HL-60 (cell line): ENCODE measurements around the gene CYB5RL.

Experiments used
- DNase-seq, 2 experiments: peaks; one replicate each; pipeline ENCODE4 v3.0.0-alpha.2; 2010 to 2020; ENCODE audit warnings: low read depth in 1 of 2, low spot score in 1 of 2
- H3K27ac ChIP-seq: fragments of 250-450 bp; sonication (Bioruptor Pico); replicated peaks from 2 replicates; pipeline ENCODE4 v1.5.1; 2020; ENCODE audit warnings: mild to moderate bottlenecking, moderate library complexity
- H3K27me3 ChIP-seq: fragments of 250-450 bp; sonication (Bioruptor Pico); 2 replicates; pipeline ENCODE4 v1.5.1; 2021; ENCODE audit warnings: mild to moderate bottlenecking, moderate library complexity; ENCODE audit not compliant: insufficient read depth, poor library complexity, severe bottlenecking
- H3K4me3 ChIP-seq: replicated peaks from 2 replicates; pipeline ENCODE4 v1.5.1; 2011; ENCODE audit warnings: mild to moderate bottlenecking, control low read depth, low read length; ENCODE audit not compliant: insufficient read depth
- CTCF ChIP-seq: IDR thresholded peaks from one replicate; pipeline ENCODE4 v1.5.1; 2011; ENCODE audit warnings: low read length, control low read depth, inconsistent platforms; ENCODE audit not compliant: insufficient read depth
- GABPA ChIP-seq: IDR thresholded peaks from 2 replicates; pipeline ENCODE4 v1.6.1; 2012; ENCODE audit warnings: low read depth
- POLR2AphosphoS5 ChIP-seq: IDR thresholded peaks from 2 replicates; pipeline ENCODE4 v1.6.1; 2012; ENCODE audit warnings: low read depth
- SPI1 ChIP-seq: IDR thresholded peaks from 2 replicates; pipeline ENCODE4 v1.6.1; 2012; ENCODE audit warnings: low read depth, mild to moderate bottlenecking, borderline replicate concordance
- TF ChIP-seq, protein P1 (sequence below): IDR thresholded peaks from 2 replicates; pipeline ENCODE4 v1.6.1; 2012; ENCODE audit warnings: low read depth; ENCODE audit not compliant: insufficient replicate concordance

The CYB5RL gene

DNA sequence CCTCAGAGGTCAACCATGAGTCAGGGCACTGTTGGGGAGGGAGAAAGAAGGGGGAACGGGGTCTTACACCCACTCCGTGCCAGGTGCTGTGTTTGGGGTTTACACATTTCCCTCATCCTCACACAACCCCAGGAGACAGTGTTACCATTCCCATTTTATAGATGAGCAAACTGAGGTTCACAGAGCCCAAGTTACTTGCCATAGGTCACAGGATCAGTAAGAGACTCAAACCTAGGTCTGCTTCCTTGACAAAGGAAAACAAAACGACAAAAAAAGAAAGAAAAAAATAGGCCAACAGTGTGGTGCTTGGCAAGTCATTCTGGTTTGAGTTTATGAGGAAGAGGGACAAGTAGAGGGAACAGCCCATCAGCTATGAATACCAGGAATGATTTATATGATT is 30.8 kb downstream of the CYB5RL start:
- DNase-seq: no peak
- H3K27ac ChIP-seq: no peak overlapping the region
- TF ChIP-seq POLR2AphosphoS5 (no peak), CTCF (no peak), SPI1 (no peak), GABPA (no peak)
- TF ChIP-seq, protein P1, sequence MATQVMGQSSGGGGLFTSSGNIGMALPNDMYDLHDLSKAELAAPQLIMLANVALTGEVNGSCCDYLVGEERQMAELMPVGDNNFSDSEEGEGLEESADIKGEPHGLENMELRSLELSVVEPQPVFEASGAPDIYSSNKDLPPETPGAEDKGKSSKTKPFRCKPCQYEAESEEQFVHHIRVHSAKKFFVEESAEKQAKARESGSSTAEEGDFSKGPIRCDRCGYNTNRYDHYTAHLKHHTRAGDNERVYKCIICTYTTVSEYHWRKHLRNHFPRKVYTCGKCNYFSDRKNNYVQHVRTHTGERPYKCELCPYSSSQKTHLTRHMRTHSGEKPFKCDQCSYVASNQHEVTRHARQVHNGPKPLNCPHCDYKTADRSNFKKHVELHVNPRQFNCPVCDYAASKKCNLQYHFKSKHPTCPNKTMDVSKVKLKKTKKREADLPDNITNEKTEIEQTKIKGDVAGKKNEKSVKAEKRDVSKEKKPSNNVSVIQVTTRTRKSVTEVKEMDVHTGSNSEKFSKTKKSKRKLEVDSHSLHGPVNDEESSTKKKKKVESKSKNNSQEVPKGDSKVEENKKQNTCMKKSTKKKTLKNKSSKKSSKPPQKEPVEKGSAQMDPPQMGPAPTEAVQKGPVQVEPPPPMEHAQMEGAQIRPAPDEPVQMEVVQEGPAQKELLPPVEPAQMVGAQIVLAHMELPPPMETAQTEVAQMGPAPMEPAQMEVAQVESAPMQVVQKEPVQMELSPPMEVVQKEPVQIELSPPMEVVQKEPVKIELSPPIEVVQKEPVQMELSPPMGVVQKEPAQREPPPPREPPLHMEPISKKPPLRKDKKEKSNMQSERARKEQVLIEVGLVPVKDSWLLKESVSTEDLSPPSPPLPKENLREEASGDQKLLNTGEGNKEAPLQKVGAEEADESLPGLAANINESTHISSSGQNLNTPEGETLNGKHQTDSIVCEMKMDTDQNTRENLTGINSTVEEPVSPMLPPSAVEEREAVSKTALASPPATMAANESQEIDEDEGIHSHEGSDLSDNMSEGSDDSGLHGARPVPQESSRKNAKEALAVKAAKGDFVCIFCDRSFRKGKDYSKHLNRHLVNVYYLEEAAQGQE: no peak
- H3K27me3 ChIP-seq: no peaks in the 10 kb centered on the region
- H3K4me3 ChIP-seq: no peak overlapping the region

DNA sequence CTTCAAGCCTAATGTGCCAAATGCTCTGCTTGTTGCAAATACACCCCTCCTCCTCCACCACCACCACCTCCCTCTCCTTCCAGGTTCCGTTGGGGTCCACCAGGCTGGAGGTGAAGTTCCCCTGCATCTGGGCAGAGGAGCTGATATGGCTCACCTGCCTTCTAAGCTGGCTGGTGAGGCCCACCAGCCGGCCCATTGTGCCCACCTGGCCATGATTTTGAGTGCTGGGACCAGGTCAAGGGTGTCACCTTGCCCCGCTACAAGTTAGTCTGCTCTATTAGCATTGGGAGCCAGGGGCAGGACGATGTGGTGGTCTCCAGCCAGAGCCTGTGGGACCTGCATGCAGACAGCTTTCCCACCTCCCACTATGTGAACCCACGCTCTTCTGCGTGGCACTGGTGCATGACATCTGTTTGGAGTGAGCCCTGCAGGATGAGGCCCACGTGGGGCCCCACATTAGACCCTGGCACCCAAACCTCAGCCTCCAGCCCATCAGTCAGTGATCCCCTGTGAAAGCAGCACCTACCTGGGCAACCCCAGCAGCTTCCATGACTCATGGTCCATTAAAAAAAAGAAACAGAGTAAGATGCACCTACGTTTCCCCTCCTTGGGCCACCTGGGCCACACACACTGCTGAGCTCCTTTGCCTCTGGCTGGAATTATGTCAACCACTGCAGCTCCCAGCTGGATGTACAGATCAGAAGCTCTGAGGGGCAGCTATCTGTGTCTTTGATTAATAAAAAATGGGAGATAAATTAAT is 31.4 kb downstream of the CYB5RL start:
- Histone ChIP-seq H3K27me3 (no peaks in the 10 kb centered on the region), H3K27ac (no peak overlapping the region), H3K4me3 (no peak overlapping the region)
- TF ChIP-seq CTCF: no peak
- TF ChIP-seq, protein P1: no peak
- TF ChIP-seq SPI1: no peak
- TF ChIP-seq GABPA: no peak
- no peak for TF ChIP-seq POLR2AphosphoS5
- no peak for DNase-seq

DNA sequence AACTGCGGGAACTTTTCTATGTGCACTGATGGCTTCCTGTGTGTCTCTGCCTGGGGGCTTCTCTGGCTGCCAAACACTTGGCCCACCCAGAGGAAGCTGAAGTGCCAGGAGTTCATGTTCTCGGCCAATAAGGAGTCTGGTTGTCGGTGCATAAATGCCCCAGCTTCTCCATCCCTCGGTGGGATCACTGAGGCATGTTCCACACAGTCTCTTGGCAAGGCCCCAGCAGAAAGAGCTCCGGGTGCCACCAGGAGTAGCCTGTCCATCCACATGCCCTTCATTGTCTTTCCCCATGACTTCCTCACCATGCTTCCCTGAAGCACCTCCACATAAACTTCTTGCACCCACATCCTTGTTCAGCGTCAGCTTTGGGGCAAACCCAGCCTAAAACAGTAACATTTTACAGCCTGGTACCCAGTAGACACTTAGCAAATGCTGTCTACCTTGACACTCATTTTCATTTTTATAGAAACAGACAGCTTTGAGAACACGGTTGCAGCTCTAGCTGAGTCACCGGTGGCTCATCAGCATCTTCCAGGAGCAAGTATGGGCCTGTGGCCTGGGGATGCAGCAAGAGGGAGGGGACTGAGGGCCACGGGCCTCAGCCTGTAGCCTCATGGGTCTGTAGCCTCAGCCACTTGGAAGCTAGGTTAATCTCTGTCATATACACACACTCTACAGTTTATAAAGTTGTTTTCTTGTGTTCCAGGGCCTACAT is 32.2 kb downstream of the CYB5RL start:
- DNase-seq: no peak
- no peaks in the 10 kb centered on the region for H3K27me3 ChIP-seq
- no peak overlapping the region for H3K4me3 ChIP-seq

More for the DNA sequence above, 32.2 kb downstream of the CYB5RL start:
- TF ChIP-seq CTCF: no peak
- TF ChIP-seq POLR2AphosphoS5: no peak
- TF ChIP-seq SPI1: no peak
- TF ChIP-seq, protein P1: no peak
- TF ChIP-seq GABPA: no peak
- no peak overlapping the region for H3K27ac ChIP-seq
